ENCODE data around the gene SDC3. TPM values are rescaled to one million over a fixed set of nuclear protein-coding genes. Genes with fewer than 3 reads are reported as not detected.

SDC3 gene
- total and polyA plus RNA-seq, 2 of the 8 experiments (the other 6 are each of a cell fraction or from before 2014, with no cell fraction given): 7.0 to 27.0 TPM

DNA sequence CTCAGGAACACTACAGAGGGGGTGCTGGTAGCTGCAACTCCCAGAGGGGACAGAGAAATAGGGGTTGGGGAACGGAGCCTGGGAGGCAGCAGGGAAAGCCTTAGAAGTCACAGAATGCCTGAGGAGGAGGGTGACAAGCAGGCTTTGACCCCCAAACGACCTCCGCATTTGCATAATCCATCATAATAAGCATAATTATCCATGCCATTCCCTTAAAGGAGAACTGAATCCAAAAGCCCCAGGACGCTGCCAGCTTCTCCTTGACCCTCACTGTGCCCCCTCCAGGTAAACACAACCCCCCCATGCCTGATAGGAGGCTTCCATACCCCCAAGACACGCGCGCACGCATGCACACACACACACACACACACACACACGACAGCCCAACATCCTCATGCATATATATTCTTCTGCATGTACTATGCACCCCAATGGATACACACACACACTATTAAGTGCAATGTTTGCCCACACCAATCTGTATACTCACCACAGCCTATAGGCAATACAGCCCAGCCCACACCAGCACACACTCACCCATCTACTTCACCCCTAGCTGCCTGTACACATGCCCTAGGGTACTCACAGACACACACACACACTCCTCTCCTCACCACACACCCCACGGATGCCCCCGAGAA, 27.8 kb downstream of the SDC3 start:
- Histone ChIP-seq H2AK5ac (ENCODE audit: low read depth, low read length) (no peak overlapping the region), H3K79me1 (ENCODE audit: low read depth, low read length) (peaks cover 13% of the 10 kb centered on the region), H3K23ac (ENCODE audit: insufficient read length) (no peak overlapping the region), H4K5ac (ENCODE audit: insufficient read length, low read depth, low read length) (no peak overlapping the region), H3K9me3 (ENCODE audit: insufficient read depth in 2 of 2, low read depth in 1 of 2, low read length in 1 of 2) (no peaks in the 10 kb centered on the region), H3K23me2 (ENCODE audit: low read depth, low read length) (no peaks in the 10 kb centered on the region), H3K18ac (ENCODE audit: extremely low read depth, low read length) (no peak overlapping the region), H4K8ac (ENCODE audit: extremely low read depth, insufficient read depth, low read length) (peak overlapping the region; percentile 71), H2BK5ac (ENCODE audit: low read depth, low read length) (peak overlapping the region; percentile 30; the same call in 1 of the 2 replicates), H3K36me3 (ENCODE audit: control insufficient read depth in 2 of 4, insufficient read depth in 4 of 4, low read length in 3 of 4) (no peaks in the 10 kb centered on the region), H3K4ac (replicated peaks; ENCODE audit: insufficient read length, low read depth, low read length) (no peak overlapping the region), H3K9ac (replicated peaks in 1 of 4; ENCODE audit: extremely low read depth in 1 of 4, low read depth in 3 of 4, low read length in 3 of 4) (no peak overlapping the region; a peak in 1 of 7 replicates), H3K4me1 (replicated peaks in 1 of 4; ENCODE audit: control insufficient read depth in 3 of 4, insufficient read depth in 4 of 4, low read length in 3 of 4) (peaks cover 3 to 21% (median 9%) of the 10 kb centered on the region in 4 experiments), H2BK20ac (ENCODE audit: low read length) (no peak overlapping the region), H4K20me1 (replicated peaks in 1 of 2; ENCODE audit: control insufficient read depth in 1 of 2, insufficient read depth in 2 of 2, low read length in 2 of 2) (peaks cover 9 to 14% of the 10 kb centered on the region in 2 experiments), H3K27me3 (replicated peaks in 1 of 4; ENCODE audit: control insufficient read depth in 3 of 4, extremely low read depth in 1 of 4, insufficient read depth in 3 of 4, low read length in 3 of 4) (no peaks in the 10 kb centered on the region), H3K4me3 (ENCODE audit: extremely low read depth in 1 of 4, insufficient read depth in 2 of 4, low read depth in 3 of 4, low read length in 4 of 4) (no peak overlapping the region), H3K14ac (ENCODE audit: insufficient read length) (no peak overlapping the region), H2BK120ac (replicated peaks; ENCODE audit: low read depth, low read length) (no peak overlapping the region), H4K91ac (replicated peaks; ENCODE audit: insufficient read length, low read length) (no peak overlapping the region), H2BK15ac (ENCODE audit: low read length) (no peak overlapping the region), H3K56ac (replicated peaks; ENCODE audit: insufficient read length, low read depth, low read length) (no peak overlapping the region), H3K27ac (ENCODE audit: low read depth, low read length) (no peak overlapping the region), H2BK12ac (ENCODE audit: low read depth, low read length) (peak overlapping the region; percentile 6; the same call in 1 of the 2 replicates), H3K79me2 (ENCODE audit: control insufficient read depth in 1 of 2, insufficient read depth in 2 of 2, low read length in 2 of 2) (no peaks in the 10 kb centered on the region; a peak in 1 of 4 replicates), H3K4me2 (ENCODE audit: insufficient read depth in 1 of 2, low read depth in 2 of 2, low read length in 2 of 2) (peak overlapping the region in 1 of 2 experiments; percentile 25; a peak in 2 of 4 replicates), H2AFZ (ENCODE audit: low read length) (no peak overlapping the region)
- CTCF ChIA-PET (ENCODE audit: partially characterized antibody): interaction anchor here (0.6 to 2.1 kb wide), 6 partner anchors 8 to 1192 kb away, joined by 3 to 12 read pairs (median 4); partner anchors contain the start of gene TMEM39B
- DNase-seq (ENCODE audit: low read depth in 1 of 2, low spot score in 2 of 2): no peak
- POLR2A ChIA-PET (ENCODE audit: partially characterized antibody): interaction anchor here (0.6 to 2.0 kb wide), 3 partner anchors 9 to 42 kb away, joined by 3 to 5 read pairs (median 3); no protein-coding TSS in a partner anchor
- no peak for FAIRE-seq
- WGBS, 2 experiments (ENCODE audit: extremely low coverage in 1 of 2, insufficient coverage in 1 of 2, insufficient read length in 1 of 2, insufficient replicate concordance in 2 of 2, low coverage in 1 of 2, low lambda C conversion rate in 2 of 2, missing lambda C conversion rate in 1 of 2): 74% methylated on average over 11 of the region's 11 CpGs; no CpG with 5 or more reads in 1 of the 2 experiments
- TF ChIP-seq RNF2 (IDR thresholded peaks at IDR 0.05; ENCODE audit: borderline replicate concordance, low read depth, low read length, missing control alignments, poor library complexity, severe bottlenecking) (no peak), BRCA1 (IDR thresholded peaks at IDR 0.05; ENCODE audit: low read depth, low read length) (no peak), TCF12 (IDR thresholded peaks at IDR 0.05; ENCODE audit: low read depth, low read length) (no peak), SUZ12 (IDR thresholded peaks at IDR 0.05; ENCODE audit: low read length) (no peak), TEAD4 (IDR thresholded peaks at IDR 0.05; ENCODE audit: low read depth, low read length) (no peak), EGR1 (IDR thresholded peaks at IDR 0.05; ENCODE audit: borderline replicate concordance, low read depth, low read length) (no peak), SP4 (IDR thresholded peaks at IDR 0.05; ENCODE audit: low read length) (no peak), MAFK (IDR thresholded peaks at IDR 0.05; ENCODE audit: low read depth, low read length) (no peak), GTF2F1 (IDR thresholded peaks at IDR 0.05; ENCODE audit: borderline replicate concordance, low read depth, low read length) (no peak), TAF7 (optimal IDR thresholded peaks at IDR 0.05; ENCODE audit: borderline replicate concordance, low read depth, low read length) (no peak), EZH2 (IDR thresholded peaks at IDR 0.05; ENCODE audit: low read depth, low read length, severe bottlenecking) (no peak), ZNF274 (IDR thresholded peaks at IDR 0.05; ENCODE audit: borderline replicate concordance, extremely low read depth, low read length) (no peak), KDM4A (IDR thresholded peaks at IDR 0.05; ENCODE audit: low read depth, low read length, severe bottlenecking) (no peak)
